ENCODE results near the gene PRRG1.
"Not testable (repeated sequence)": the region's sequence is repeated elsewhere in the genome, so short reads cannot be mapped to it uniquely, and the experiment has no call there.

Gene PRRG1

DNA sequence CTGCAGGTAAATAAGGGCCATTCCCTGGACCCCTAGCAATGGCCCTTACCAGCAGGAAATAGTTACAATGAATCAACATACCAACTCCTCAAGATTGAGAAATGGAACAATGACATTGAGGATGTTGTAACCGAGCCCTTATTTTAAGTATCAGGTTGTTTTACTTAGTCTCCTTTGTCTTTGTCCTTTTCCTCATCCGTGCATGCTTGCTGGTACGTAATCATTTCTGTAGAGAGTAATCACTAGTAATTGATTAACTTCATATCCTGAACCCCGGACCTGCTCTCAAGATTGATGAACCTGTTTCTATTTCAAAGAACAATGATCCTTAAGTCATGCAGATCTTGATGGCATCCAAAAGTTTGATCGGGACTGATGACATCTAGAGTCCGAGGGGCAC, 123.7 kb downstream of the PRRG1 start:
- no peak for DNase-seq (ENCODE audit: low read depth)

DNA sequence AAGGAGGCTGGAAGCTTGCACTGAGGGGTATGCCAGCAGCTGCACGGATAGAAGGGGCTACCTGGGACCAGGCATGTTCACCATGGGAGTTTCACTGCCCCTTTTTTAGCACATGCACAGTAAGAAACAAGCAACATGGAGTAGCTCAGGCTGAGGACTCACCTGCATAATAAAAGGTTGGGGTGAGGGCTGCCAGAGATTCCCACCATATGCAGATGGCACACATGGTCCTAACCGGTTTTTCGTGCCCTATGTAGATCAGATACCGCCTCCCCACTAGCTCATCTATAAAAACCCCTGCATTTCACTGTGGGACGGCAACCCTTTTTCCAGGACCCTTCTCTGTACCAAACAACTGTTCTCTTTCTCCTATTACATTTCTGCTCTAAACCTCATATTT, 125.3 kb downstream of the PRRG1 start:
- DNase-seq (ENCODE audit: low read depth), result no peak

DNA sequence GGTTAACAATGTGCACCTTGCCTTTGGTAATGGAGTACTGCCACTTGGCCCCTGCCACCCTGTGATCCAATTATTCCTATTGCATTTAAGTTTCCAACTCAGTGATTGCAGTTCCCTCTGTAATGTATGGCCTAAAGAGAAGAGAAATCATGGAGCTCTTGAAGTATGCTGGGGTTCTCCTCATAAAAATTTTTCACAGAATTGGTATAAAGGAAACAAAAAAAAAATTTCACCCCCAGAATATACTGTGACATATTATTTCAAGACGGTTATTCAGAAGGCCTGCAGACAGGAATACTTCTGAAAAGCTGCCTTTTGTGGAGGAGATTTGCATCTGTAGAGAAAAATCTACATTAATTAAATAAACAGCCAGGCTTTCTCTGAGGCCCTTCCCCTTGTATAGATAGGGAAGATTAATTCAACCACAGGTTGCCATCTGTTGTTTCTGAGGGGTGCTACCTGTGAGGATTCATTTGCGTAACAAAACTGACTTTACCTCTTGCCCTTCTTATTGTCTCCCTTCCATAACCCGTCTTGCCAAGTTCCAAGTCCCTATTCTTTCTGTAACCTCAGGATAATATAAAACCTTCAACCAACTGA, 127.5 kb downstream of the PRRG1 start:
- DNase-seq (ENCODE audit: low read depth), result no peak

DNA sequence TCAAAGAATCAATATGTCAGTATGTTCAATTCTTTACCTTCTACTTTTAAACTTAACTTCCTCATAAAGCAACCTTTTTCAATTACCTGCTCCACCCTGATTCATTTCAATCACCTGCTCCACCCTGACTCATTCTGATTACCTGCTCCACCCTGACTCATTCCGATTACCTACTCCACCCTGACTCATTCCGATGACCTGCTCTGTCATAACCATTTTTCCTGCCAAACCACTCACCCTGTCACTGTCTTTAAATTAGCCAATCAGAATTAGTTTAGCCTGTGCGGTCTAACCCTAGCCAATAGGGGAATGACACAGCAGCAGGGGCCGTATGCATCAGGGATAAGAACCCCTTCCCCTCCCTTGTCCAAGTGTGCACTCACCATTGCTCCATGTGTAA, 135.2 kb downstream of the PRRG1 start:
- not testable (repeated sequence) for DNase-seq (ENCODE audit: low read depth)

DNA sequence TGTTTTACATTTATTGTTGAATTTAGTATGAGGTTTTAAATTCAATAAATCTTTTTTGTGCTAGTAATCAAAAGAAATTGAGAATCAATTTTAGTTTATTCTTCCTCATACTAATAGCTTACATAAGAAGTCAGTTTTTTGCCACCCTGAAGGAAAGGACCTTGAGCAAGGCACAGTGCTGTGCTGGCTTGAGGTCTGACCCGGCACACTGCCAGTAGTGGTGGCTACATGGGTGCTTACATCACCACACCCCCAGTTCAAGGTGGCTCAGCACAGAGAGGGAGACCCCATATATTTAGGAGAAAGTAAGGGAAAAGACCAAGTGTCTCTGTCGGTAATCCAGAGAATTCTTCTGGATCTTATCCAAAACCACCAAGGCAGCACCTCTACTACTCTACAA, 136.3 kb downstream of the PRRG1 start:
- DNase-seq (ENCODE audit: low read depth), result no peak

DNA sequence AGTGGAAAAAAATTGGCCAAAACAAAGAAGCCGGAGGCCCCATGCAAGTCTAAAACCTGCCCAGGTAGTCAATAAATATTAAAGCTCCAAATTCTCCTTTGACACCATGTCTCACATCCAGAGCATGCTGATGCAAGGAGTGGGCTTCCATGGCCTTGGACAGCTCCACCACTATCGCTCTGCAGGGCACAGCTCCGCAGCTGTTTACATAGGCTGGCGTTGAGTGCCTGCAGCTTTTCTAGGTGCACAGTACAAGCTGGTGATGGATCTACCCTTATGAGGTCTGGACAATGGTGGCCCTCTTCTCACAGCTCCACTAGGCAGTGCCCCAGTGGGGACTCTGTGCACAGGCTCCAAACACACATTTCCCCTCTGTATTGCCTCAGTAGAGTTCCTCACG, 138.1 kb downstream of the PRRG1 start:
- DNase-seq (ENCODE audit: low read depth), result no peak

DNA sequence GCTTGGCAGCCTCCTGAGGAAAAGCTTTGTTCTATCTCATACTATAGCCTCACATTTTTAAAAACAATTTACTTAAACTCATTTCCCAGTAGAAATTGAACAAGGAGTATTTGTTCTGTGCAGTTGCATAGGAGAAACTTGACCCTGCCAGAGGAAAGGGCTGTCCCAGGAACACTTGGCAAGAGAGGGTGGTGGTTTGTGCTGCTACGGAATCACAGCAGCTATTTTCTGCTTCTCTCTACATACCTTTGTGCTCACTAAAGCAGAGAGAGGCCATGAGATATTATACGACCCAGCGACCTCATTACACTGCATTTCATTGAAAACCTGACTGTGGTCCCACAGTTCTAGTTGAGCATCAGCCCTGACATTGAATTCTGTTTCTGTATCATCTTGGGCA, 139.2 kb downstream of the PRRG1 start:
- DNase-seq (ENCODE audit: low read depth), result no peak

DNA sequence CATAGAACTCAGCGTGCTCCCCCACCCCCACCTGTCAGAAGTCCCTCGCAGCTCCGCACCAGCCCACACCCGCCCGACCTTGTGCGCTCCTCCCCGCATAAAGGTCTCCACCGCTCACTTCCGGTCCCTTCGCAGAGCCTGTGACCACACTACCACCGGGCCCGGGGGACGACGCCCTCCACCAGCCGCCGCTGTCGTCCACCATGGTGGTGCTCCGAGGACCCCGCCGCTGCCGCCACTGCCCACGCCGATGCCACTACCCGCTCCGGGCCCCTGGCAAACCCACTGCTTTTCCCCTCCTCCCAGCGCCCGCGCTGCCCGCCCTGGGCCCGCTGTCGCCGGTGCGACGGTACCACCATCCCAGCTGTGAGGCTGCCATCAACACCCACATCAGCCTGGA, 142.5 kb downstream of the PRRG1 start:
- DNase-seq (ENCODE audit: low read depth), result no peak

DNA sequence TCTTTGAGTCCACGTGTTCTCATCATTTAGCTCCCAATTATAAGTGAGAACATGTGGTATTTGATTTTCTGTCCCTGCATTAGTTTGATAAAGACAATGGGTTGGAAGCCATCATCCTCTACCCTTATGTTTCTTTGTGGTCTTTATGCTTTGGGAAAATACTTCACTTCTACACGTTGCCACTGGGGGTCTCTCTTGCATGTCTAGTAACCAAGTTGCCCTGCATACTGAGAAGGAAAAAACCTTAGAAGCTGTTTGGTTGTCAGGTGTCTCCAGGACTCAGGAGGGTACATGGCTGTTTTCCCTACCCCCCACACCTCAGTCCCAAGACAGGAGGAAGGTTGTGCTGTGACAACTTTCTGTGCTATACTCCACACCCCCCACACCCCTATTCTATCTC, 146.6 kb downstream of the PRRG1 start:
- not testable (repeated sequence) for DNase-seq (ENCODE audit: low read depth)

DNA sequence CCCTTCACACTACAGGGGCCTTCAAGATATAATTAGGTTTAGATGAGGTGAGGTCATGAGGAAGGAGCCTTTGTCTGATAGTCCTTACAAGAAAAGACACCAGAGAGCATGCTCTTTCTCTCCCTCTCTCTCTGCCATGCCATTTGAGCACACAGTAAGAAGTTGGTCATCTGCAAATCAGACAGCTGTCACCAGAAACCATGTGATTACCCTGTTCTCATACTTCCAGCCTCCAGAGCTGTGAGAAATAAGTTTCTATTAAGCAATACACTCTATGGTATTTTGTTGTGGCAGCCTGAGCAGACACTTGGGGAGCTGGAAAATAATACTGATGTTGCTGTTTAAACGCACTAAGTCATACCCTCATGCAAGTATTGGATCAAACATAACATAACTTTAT, 148.0 kb downstream of the PRRG1 start:
- not testable (repeated sequence) for DNase-seq (ENCODE audit: low read depth)

DNA sequence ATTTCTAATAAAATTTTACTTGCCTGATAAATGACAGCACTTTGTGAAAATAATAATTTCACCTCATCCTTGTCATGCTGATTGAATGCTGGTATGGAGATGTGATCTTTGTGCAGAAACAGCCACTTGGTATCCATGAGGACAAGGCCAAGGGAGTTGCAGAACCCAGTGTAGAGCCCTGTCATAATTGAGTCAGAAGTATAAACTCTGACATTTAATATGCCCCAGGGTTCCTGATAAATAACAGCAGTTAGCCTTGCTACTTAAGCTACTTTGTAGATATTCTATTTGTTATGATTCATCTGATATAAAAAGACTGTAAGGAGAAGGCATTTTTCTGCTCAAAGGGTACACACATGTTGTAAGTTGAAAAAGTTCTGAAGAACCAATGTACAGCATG, 149.2 kb downstream of the PRRG1 start:
- DNase-seq (ENCODE audit: low read depth), result not testable (repeated sequence)

DNA sequence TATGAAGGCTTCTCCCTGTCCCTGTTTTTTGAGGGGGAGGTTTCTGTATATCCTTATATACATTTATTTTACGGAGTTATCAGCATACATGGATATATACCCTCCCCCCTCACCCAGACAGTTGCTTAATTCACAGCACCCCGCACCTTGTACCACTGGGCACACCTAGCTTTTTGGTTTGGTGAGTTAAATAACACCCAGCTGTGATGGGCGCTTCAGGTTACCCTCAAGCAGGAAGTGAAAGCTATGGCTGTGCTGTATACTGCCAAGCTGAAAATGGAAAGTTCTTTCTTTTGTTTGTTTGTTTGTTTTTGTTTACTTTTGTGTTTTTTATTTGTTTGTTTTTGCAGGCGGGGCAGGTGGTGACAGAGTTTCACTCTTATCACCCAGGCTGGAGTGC, 150.5 kb downstream of the PRRG1 start:
- not testable (repeated sequence) for DNase-seq (ENCODE audit: low read depth)

DNA sequence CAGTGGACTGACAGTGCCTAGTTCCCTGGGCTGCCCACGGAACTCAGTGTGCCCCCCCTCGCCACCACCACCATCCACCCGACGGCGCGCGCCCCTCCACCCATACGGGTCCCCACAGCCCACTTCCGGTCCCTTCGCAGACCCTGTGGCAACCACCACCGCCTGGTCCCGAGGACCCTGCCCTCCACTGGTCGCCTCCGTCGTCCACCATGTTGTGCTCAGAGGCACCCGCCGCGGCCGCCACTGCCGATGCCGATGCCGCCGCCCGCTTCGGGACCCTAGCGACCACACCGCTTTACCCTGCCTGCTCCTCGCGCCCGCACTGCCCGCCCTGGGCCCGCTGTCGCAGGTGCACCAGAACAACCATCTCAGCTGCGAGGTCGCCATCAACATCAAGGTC, 155.8 kb downstream of the PRRG1 start:
- DNase-seq (ENCODE audit: low read depth), result no peak

Data from activated gamma-delta T cell treated with anti-CD3 and anti-CD28 coated beads, Interleukin-2, amount 50 U/mL, for 16 hours (primary cell).